Measurements from ENCODE around the gene HCCS. TPM values are rescaled to one million over a fixed set of nuclear protein-coding genes. Genes with fewer than 3 reads are reported as not detected.
"Not testable (repeated sequence)": the region's sequence is repeated elsewhere in the genome, so short reads cannot be mapped to it uniquely, and the experiment has no call there.

The HCCS gene
- total RNA-seq, 1 donor: 32.0 TPM

DNA sequence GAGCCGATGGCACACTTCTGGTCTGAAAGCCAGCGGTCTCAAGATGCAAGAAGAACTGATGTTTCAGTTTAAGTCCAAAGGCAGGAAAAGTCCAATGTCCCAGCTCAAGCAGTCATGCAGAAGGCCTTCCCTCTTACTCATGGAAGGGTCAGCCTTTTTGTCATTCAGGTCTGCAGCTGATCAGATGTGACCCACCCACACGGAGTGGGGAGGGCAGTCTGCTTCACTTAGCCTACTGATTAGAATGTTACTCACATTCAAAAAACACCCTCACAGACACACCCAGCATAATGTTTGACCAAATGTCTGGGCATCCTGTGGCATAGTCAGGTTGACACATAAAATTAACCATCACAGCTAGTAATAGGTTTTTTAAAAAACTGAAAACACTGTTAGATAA, 6.6 kb downstream of the HCCS start:
- DNase-seq (ENCODE audit: low read depth): no peak
- no peak overlapping the region for H3K4me3 ChIP-seq (ENCODE audit: low read depth, low read length)
- TF ChIP-seq, protein P1, sequence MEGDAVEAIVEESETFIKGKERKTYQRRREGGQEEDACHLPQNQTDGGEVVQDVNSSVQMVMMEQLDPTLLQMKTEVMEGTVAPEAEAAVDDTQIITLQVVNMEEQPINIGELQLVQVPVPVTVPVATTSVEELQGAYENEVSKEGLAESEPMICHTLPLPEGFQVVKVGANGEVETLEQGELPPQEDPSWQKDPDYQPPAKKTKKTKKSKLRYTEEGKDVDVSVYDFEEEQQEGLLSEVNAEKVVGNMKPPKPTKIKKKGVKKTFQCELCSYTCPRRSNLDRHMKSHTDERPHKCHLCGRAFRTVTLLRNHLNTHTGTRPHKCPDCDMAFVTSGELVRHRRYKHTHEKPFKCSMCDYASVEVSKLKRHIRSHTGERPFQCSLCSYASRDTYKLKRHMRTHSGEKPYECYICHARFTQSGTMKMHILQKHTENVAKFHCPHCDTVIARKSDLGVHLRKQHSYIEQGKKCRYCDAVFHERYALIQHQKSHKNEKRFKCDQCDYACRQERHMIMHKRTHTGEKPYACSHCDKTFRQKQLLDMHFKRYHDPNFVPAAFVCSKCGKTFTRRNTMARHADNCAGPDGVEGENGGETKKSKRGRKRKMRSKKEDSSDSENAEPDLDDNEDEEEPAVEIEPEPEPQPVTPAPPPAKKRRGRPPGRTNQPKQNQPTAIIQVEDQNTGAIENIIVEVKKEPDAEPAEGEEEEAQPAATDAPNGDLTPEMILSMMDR (IDR thresholded peaks at IDR 0.05; ENCODE audit: insufficient read depth, low read depth, low read length): no peak

DNA sequence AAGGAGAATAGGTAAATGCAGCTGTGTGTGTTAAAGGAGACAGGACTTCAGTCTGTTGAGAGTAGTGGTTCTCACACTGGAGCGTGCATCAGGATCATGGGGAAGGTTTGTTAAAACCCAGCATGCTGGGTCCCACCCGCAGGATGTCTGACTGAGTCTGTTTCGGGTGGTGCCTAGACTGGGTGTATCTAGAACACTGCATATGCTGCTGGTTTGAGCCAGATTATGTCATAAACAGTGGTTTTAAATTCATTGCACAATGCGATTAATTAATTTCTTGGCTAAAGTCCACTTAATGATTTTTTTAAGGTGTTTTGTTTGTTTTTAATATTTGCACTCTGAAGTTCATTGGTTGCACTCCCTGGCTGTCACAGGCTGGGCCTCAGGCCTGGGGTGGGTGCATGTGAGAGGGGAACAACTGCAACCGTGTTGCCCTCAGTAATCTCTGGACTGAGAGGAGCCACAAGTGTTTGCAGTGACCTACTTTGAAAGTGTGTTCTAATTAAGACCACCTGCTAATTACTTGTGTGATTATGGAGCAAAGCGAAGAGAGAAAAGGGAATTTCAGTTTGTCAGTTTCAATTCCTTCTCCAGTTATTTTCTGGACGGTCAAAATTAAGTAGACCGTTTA, 8.3 kb downstream of the HCCS start:
- TF ChIP-seq, protein P1 (IDR thresholded peaks at IDR 0.05; ENCODE audit: insufficient read depth, low read depth, low read length): no peak
- H3K4me3 ChIP-seq (ENCODE audit: low read depth, low read length): no peak overlapping the region
- no peak for DNase-seq (ENCODE audit: low read depth)

DNA sequence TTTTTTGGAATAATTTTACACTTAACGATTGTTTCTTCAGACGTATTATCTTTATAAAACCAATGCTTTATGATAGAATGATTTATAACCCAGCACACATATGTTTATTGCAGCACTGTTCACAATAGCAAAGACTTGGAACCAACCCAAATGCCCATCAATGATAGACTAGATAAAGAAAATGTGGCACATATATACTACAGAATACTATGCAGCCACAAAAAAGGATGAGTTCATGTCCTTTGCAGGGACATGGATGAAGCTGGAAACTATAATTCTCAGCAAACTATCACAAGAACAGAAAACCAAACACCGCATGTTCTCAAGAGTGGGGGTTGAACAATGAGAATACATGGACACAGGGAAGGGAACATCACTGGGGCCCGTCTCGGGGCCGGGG, 12.0 kb downstream of the HCCS start:
- DNase-seq (ENCODE audit: low read depth); H3K4me3 ChIP-seq (ENCODE audit: low read depth, low read length): not testable (repeated sequence)

DNA sequence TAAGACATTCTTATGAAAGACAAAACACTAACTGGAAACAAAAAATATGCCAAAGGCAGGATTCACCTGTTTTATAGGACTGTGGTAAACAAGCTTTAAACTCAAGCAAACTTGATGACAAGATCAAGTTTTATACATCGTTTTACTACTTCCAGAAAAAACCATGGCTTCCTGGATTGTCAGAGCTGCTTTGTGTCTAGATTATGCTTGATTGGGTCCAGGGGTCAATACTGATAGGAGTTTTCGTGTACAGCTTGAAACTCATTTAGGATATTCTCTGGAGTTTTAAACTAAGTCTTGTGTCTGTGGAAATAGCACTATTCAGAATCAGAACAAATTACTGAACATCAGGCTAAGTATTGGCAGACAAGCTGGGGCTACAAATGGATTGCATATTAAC, 13.0 kb downstream of the HCCS start:
- no peak overlapping the region for H3K4me3 ChIP-seq (ENCODE audit: low read depth, low read length)
- no peak for DNase-seq (ENCODE audit: low read depth)
- TF ChIP-seq, protein P1 (IDR thresholded peaks at IDR 0.05; ENCODE audit: insufficient read depth, low read depth, low read length): no peak

DNA sequence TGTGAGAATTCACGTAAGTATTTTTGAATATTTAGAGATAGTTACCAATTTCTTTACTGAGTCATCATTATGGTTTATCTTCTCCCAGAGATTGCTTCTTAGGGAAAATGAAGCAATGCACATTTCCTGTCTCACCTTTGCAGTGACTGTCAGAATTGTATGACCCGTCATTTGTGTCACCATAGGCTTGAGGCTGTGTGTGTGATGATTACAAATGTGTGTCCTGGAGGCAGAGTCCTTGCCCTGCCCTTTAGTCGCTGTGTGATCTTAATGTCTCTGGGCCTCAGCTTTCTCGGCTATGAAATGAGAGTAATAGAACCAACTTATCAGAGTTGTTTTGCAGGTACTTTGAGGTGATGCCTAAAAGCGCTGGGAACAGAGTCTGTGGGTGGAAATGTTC, 13.9 kb downstream of the HCCS start:
- DNase-seq (ENCODE audit: low read depth): no peak
- TF ChIP-seq, protein P1 (IDR thresholded peaks at IDR 0.05; ENCODE audit: insufficient read depth, low read depth, low read length): no peak

DNA sequence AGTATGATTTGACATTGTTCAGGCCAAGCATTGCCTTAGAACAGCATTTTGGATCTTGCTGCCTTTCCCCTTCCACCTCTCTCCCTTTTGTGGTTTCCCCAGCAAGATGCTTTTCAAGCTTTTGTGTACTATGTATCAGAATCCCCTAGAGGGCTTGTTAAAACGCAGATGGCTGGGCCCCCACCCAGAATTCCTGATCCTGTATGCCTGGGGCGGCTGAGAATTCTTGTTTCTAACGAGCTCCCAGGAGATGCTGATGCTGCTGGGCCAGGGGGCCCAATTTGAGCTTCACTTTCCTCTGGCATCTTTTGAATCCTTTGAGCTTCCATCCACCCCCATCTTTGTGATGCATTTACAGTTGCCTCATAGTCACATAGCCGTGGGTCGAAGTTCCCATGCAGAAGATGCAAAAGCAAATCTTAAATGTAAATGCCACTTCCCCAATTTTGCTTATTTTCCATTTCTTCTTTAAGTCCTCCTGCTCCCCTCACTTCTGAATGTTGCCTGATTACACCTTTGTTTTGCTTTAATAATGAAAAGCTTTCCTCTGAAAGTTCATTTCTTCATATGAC, 18.5 kb downstream of the HCCS start:
- TF ChIP-seq, protein P1 (IDR thresholded peaks at IDR 0.05; ENCODE audit: insufficient read depth, low read depth, low read length): no peak
- DNase-seq (ENCODE audit: low read depth): no peak
- H3K4me3 ChIP-seq (ENCODE audit: low read depth, low read length): no peak overlapping the region

More for the DNA sequence above, 13.9 kb downstream of the HCCS start:
- no peak overlapping the region for H3K4me3 ChIP-seq (ENCODE audit: low read depth, low read length)

DNA sequence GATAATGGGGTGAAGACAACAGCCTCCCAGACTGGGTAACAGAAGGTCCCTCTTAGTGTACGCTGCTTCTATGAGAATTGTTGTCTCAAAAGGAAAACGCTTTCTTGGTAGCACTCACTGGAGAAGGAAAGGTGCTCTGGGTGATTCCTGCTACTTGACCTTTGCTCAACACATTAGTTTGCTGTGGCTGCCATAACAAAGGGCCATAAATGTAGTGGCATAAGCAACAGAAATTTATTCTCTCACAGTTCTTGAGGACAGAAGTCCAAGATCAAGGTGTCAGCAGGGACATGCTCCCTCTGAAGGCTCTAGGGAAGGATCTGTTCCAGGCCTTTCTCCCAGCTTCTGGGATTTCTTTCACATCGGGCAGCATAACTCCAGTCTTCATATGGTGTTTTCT, 19.0 kb downstream of the HCCS start:
- no peak overlapping the region for H3K4me3 ChIP-seq (ENCODE audit: low read depth, low read length)
- TF ChIP-seq, protein P1 (IDR thresholded peaks at IDR 0.05; ENCODE audit: insufficient read depth, low read depth, low read length): no peak
- no peak for DNase-seq (ENCODE audit: low read depth)

Data from fibroblast of villous mesenchyme (primary cell).